GM10248 (cell line): Measurements from ENCODE around the gene SAXO2.
"Not testable (repeated sequence)": the region's sequence is repeated elsewhere in the genome, so short reads cannot be mapped to it uniquely, and the experiment has no call there.

Experiments used
- CTCF ChIA-PET: fragments of 300-600 bp; sonication (Branson Sonifier 250); formaldehyde crosslinking; extraction: SDS; loops from one replicate; lab custom pipeline; 2021; ENCODE audit warnings: antibody characterized with exemption; lab: Yijun Ruan, JAX
- POLR2A ChIA-PET: fragments of 350-650 bp; sonication (Branson Sonifier 250); formaldehyde crosslinking; extraction: SDS; loops from one replicate; lab custom pipeline; 2020; ENCODE audit warnings: antibody characterized with exemption; lab: Yijun Ruan, JAX
- DNase-seq: peaks from one replicate; pipeline ENCODE4 v3.0.0; 2012; ENCODE audit errors: extremely low spot score
- TF ChIP-seq, protein P1 (sequence below): IDR thresholded peaks from 2 replicates; pipeline ENCODE4 v1.5.1; 2012; ENCODE audit warnings: mild to moderate bottlenecking, low read depth; ENCODE audit errors: extremely low read depth, missing control alignments, control extremely low read depth

SAXO2 gene, protein sequence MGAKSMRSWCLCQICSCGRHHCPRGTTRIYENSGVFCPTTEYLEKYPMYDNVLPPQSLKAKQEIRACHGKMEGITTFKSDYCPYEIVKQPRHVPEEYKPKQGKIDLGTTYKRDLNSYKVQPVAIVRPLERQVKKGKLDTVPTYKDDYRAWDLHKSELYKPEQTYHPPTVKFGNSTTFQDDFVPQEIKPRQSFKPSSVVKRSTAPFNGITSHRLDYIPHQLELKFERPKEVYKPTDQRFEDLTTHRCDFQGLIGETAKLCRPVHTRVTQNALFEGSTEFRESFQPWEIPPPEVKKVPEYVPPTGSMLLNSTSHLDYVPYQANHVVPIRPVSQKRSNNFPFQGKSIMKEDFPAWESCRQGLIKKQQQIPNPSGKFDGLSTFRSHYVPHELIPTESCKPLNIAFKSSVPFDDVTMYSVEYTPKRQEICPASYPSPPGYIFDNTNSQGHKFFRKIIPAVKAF

GRCh38 chr15:82262422-82263026 is at the start of gene SAXO2, which contains the start of gene EFL1:
Gene SAXO2, plus strand, starts transcription at chr15:82262818. Its CDS starts 62 bp downstream, at chr15:82262880.
Gene EFL1, minus strand, starts transcription at chr15:82262734. Its CDS starts 956 bp downstream, at chr15:82261778.
- POLR2A ChIA-PET, result interaction anchor here (1.0 kb wide), 1 partner anchor 278 kb away, joined by 4 read pairs; the partner anchor contains the start of gene RPS17
- CTCF ChIA-PET, result interaction anchor here (1.1 to 1.6 kb wide), 4 partner anchors 9 to 26 kb away, joined by 3 to 7 read pairs (median 4); no protein-coding TSS in a partner anchor
- peak; percentile 95 for DNase-seq
- TF ChIP-seq, protein P1, sequence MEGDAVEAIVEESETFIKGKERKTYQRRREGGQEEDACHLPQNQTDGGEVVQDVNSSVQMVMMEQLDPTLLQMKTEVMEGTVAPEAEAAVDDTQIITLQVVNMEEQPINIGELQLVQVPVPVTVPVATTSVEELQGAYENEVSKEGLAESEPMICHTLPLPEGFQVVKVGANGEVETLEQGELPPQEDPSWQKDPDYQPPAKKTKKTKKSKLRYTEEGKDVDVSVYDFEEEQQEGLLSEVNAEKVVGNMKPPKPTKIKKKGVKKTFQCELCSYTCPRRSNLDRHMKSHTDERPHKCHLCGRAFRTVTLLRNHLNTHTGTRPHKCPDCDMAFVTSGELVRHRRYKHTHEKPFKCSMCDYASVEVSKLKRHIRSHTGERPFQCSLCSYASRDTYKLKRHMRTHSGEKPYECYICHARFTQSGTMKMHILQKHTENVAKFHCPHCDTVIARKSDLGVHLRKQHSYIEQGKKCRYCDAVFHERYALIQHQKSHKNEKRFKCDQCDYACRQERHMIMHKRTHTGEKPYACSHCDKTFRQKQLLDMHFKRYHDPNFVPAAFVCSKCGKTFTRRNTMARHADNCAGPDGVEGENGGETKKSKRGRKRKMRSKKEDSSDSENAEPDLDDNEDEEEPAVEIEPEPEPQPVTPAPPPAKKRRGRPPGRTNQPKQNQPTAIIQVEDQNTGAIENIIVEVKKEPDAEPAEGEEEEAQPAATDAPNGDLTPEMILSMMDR, result no peak

- DNase-seq, POLR2A ChIA-PET, CTCF ChIA-PET: not testable (repeated sequence)
These were observed 46.5 kb upstream of the SAXO2 start for GRCh38 chr15:82216092-82216491.

DNA sequence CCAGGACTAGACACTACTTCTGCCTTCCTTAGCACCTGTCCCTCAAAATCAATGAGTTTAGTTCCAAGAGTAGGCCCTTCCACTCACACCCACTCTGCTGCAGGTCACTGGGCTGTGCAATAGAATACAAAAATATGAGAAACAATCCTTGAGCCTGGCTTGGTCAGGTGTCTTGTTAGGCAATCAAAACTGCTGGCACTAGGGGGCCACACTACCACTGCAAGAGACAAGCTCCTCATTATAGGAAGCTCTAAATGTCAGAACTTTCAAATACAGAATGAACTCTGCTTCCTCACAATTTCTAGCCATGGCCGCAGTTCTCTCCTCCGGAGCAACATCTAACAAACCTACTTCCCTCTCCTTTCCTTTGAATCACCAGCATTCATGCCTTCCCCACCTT is 41.1 kb upstream of the SAXO2 start:
- peak; percentile 10 for DNase-seq
- TF ChIP-seq, protein P1, result peak; percentile 38
- POLR2A ChIA-PET, CTCF ChIA-PET: not testable (repeated sequence)

DNA sequence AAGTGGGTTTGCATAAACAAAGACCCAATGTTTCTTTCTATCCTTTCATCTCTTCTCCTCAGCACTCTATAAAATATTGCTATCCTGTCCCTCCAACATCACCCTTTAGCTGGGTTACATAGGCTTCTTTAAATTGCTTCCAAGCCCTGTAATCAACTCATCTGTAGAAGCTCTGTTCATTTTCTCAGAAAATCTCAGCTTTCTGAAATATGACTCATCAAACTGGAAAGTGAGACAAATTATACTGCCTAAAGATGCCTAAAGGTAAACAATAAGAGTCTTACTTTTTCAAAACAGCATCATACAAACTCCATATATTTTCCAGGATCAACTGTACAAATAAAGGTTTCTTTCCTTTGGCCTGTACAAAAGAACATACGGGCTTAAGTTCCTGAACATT is 33.9 kb upstream of the SAXO2 start:
- ChIA-PET CTCF (interaction anchor here (1.0 kb wide), 1 partner anchor 11 kb away, joined by 3 read pairs; no protein-coding TSS in a partner anchor), POLR2A (no interaction called here)
- no peak for DNase-seq
- TF ChIP-seq, protein P1, result no peak

- ChIA-PET POLR2A (no interaction called here), CTCF (no interaction called here)
- TF ChIP-seq, protein P1, result no peak
- DNase-seq, result no peak
These were observed 31.4 kb upstream of the SAXO2 start for GRCh38 chr15:82231233-82231632.

GRCh38 chr15:82231842-82232241 is 30.8 kb upstream of the SAXO2 start:
- ChIA-PET POLR2A (no interaction called here), CTCF (no interaction called here)
- TF ChIP-seq, protein P1, result no peak
- no peak for DNase-seq

DNA sequence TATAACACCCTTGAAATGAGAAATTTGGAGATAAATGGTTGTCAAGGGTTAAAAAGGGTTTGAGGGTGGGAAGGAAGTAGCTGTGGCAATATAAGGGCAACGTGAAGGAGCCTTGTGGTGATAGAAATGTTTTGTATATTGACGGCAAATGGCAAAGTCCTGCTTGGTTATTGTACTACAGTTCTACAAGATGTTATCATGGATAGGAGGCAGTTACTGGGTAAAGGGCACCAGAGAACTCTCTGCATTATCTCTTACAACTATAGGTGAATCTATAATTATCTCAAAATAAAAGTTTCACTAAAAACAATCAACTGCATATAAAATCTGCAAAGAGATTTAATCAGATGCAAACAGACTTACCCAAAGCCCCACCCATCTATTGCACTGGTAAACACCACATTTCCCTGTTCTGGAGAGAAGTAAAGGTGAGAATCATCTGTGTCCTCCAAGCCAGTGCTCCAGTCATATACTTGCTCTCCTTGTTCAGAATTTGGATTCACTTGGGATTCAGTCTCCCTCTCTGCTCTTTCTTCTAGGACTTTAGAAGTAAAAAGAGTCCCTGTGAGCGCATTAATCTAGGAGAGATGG is 24.6 kb upstream of the SAXO2 start:
- CTCF ChIA-PET, DNase-seq, POLR2A ChIA-PET: not testable (repeated sequence)
